GM19099 (cell line): ENCODE results near the gene TMEM207.

ENCODE experiments used
- POLR2A ChIP-seq: IDR thresholded peaks from 3 replicates; pipeline ENCODE4 v1.6.1; 2011; ENCODE audit warnings: low read depth; ENCODE audit not compliant: insufficient read length; ENCODE audit errors: extremely low read depth

Gene TMEM207

DNA sequence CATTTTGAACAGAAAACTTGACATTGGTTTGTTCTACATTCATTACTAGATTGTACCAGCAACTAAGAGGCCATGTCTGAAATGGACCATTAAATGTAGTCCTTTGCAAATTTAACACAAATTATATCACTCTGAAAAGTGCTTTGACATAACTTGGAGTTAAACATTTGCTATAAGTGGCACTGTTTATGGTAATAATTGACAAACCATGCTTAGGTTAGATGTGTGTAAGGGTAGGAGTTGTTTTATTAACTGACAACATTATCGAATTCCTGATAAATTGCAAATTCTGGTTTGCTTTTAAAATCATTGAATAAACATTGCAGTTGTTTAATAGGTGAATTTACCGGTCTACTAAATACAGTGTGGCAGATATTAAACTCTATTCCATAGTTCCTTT lies 6.1 kb upstream of the TMEM207 start:
- no peak for TF ChIP-seq POLR2A

DNA sequence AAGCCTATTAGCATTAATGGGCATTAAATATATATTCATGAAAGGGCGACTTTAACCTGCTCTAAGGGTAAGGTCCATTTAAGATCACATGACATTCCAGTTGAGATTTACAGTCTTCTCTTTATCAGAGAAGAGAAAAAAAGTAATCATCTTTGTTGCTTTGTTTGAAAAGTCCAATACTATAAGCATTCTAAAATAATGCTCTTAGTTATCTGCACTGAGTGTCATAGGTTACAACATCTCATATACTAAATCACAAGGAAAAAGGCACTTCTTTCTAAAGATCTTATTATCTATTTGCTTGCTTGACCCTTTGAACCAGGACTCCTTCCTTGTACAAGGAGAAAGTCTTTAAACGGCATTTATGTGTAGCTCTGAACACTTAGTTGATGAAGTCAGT lies 1.4 kb downstream of the TMEM207 start:
- no peak for TF ChIP-seq POLR2A

DNA sequence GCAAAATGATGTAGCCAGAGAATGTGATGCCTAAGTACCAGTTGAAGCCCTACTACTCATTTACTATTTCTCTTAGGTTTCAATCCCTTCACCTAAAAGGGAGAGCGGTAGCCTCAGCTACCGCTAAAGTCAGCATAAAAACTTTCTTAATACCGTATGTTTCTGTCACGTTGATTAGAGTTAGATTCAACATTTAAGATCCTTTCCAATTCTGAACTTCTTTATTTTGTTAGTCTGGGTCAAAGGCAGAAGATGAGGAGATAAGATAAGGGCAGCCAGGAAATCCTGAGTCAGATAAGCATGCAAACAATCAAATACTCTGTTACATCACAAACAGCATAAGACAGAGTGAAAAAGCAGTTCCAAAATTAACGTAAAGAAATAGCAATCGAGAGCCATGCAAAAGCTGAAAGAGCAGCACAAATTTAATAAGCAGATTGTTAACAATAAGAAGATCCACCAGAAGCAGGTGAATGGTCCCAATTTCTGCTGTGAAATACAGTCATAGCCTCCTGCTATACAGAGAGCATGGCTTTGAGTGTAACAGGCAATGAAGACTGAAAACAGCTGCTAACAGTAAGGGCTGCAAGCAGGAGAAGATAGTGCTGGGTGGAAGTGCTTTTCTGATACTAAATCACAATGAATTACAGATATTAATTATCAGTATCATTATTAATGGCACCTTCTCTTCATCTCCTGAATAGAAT lies 3.0 kb downstream of the TMEM207 start:
- TF ChIP-seq POLR2A, result no peak

DNA sequence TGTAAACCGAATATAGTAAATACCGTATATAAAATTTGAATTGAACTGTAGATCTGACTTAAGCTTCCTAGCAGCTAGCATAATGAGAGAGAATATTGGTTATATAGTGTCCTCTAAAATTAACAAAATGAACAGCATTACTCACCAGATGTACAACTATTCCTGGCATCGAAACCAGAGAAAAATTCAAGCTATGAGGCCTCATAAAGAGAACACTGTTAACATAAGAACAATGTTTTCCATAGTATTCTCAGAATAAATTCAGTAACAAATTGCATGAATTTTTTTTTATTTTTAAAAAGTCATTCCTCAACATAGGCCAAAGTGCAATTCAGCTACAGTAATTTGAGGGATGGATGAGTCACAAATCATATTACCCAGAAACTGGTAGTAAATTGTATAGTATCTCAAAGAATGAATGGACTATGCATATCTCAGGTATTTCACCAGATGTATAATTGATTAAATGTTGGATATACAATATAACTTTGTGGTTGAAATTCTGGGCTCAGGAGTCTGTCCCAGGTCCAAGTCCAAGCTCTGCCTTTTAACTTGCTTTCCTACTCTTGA lies 5.0 kb downstream of the TMEM207 start:
- TF ChIP-seq POLR2A, result no peak

DNA sequence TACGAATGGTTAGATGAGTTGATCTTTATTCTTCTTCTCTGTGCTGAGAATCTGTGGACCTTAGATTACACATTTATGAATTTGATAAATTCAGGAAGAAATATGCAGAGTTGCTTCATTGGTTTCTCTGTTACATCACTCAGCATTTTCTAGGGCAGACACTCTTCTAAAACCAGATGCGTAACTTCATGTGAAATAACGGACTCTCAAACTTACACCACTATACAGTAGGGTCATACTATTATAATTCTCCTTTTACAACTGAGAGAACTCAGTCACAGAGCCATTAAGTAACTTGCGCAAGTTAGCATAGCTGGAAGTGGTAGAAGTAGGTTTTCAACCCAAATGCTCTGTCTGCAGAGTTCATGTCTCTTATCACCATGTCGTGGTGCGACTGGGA lies 5.7 kb downstream of the TMEM207 start:
- no peak for TF ChIP-seq POLR2A

DNA sequence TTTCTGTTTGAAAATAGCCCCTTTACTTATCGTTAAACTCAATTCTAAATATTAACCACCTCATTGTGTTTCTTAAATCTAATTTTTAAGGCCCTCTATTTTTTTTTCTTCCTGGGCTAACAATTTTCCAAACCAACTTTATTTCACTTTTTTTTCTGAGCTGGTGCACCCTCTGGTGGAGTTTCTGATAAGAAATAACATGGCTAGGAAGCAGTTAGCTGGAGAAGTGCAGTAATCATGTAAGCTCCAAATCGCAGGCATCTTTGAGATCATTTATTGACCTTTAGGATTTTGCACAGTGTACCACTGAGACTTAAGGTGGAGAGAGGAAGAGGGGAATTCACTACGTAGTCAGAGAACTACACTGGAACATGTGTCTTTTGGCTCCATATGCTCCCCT lies 6.4 kb downstream of the TMEM207 start:
- TF ChIP-seq POLR2A, result no peak

DNA sequence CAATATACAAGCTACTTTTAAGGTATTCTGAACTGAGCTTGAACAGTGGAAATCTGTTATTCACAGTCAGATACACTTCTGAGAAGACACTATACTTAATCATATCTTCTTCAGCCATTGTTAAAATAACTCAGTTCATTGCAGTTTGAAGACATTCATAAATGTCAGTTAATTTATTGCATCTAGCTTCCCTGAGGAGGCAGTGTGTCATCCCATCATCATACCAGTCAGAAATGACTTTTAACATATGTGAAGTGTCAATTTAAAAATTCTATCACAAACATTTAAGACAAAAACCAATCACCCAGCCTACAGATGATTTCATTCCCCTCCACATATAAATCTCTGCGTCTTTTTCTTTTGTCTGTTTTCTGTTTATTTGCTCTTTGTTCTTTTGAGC lies 7.5 kb downstream of the TMEM207 start:
- TF ChIP-seq POLR2A, result no peak

DNA sequence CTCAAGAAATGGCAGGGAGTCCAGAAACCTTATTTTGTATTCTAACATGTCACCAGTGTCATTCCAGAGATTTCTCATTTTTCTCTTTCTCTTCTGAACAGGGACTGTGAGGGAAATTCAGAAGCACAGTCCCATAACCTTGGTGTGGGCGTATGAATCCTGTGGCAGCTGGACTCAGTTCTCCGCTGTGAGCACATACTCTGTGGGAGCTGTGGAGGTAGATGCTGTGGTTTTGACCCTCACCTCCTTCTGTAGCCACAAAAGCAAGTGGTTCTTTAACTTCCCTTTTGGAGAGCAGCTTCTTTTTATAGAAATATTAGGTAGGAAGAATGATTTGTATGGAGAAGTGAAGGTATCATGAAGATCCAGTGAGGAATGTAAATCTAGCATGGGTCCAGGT lies 13.4 kb downstream of the TMEM207 start:
- TF ChIP-seq POLR2A, result no peak

DNA sequence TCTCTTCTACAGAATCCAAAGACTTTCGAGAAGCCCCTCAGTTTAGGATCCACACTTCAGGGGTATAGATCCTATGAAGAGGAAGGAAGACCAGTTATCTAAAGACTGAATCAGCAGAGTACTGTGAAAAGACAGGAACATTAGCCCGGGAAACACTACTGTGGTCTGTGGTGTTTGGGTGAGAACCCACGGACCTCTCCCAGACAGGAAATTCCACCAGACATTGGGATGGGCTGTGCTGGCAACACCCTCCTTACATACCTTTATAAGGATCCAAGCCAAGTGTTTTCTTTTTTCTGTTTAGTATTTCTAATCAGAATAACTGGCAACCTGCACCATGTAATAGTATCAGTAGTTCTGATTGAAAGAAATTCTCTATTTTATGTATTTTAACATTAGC lies 14.1 kb downstream of the TMEM207 start:
- no peak for TF ChIP-seq POLR2A

DNA sequence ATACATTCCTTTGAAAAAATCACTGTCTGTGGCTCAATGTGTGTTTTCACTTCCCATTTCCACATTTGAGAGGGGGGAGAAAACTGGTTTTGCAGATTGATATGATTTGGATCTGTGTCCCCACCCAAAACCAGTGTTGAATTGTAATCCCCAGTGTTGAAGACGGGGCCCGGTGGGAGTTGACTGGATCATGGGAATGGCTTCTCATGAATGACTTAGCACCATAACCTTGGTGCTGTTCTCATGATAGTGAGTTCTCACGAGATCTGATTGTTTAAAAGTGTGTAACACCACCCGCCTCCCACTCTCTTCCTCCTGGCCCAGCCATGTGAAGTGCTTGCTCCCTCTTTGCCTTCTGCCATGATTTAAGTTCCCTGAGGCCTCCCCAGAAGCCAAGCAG lies 16.1 kb downstream of the TMEM207 start:
- TF ChIP-seq POLR2A, result no peak

DNA sequence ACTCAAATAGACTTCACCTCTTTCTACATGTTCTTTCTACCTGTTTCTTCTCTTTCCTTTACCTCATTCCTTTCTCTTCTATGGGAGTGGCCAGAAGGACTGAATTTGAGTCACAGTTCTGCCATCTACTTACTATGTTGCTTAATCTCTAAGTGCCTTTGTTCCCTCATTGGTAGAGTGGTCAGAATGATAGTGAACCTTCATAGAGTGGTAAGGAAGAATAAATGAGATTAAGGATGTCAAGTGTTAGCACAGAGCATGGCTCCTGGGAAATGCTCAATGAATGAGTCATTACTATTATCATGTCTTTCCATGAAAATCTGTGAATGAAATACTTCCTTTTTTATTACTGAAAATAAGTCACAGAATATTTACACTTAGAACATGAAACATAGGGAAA lies 17.5 kb downstream of the TMEM207 start:
- no peak for TF ChIP-seq POLR2A

DNA sequence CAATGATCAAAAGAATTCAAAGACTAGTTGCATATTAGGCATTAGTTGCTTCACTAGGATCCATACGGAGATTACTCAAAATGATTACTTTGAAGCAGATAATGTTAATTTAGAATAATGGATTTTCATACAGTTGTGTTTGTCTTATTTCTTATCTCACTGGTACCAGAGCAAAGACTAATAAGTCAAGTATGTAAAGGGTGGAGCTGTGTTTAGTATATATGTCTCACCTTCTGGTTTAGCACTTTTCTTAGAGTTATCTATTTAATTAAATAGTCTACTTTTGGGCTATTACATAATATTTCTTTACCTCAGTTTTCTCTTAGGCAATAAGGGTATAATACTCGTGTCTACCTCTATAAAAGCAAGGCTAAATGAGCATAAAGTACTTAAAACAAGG lies 18.8 kb downstream of the TMEM207 start:
- no peak for TF ChIP-seq POLR2A

DNA sequence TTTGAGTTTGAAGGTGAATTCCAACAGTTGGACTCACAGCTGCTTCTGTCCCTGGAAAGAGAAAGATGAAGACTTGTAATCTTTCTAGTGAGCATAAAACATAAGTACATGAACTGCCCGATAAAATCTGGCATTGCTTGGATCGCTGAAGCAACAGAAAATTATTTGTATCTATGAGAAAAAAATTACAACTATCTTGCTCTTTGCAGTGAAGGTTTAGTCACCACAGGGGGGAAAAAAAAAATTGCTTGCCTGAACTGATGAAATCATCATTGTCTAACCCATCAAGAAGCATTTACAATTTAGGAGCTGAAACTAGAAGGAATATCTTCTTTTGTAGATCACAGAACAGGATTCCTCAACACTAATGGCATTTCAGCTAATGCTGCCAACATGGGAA lies 20.0 kb downstream of the TMEM207 start:
- TF ChIP-seq POLR2A, result no peak

DNA sequence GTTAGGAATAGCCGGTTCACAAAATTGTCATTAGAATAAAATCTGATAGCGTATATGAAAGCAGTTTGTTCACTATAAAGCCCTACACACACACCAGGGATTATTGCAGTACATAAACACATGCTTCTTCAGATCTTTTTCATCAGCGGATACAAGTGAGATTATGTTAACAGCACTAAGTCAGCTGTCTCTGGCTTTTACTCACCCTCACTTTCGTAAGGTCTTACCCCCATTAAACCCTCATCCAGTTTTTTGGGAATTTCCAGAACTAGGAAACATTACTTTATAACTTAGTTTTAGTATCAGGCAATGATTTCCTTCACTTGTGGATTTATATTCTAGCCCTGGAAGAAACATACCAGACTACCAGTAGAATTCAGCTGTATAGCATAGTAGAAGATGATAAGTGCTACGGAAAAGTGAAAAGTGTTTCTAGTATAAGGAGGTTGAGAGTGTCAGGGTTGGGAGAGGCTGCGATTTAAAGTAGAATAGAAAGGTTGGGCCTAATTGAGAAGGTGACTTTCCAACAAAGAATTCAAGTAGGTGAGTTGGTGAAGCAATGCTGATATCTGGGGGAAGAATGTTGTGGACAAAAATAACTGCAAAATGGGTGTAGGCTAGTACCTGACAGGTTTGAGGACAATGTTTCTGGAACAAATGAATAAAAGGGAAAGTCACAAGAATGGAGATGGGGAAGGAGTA lies 22.7 kb downstream of the TMEM207 start:
- no peak for TF ChIP-seq POLR2A

DNA sequence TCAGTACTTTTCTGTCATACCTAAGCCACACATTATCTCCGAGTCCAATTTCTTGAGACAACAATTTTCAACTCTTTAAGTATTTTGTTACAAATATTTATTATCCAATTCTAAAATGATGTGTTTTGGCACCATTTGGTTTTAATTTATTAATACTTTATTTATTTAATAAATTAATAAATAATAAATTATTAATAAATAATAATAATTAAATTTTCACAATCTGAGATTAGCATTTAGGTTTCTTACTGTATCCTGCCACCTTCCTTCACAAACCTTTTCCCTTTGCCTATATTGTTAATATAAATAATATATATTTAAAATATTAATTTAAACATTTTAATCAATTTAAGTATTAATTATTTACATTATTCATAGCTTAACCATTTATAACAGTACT lies 23.9 kb downstream of the TMEM207 start:
- no peak for TF ChIP-seq POLR2A
